Right lobe of liver (tissue), 4 donors: Measurements from ENCODE around the gene KIF23.

ENCODE experiments used
- POLR2A ChIP-seq: fragments of 450-650 bp; IDR thresholded peaks from one replicate; pipeline ENCODE4 v1.6.1; 2017; ENCODE audit warnings: antibody characterized with exemption, mild to moderate bottlenecking
- TF ChIP-seq, protein P1 (sequence below), 4 donors: fragments of 200-600 bp in 3 of 4; fragments of 450-650 bp in 1 of 4; IDR thresholded peaks; one replicate each; pipeline versions ENCODE4 v1.5.1 to v1.8.0; 2016 to 2022; ENCODE audit warnings: antibody characterized with exemption in 4 of 4, mild to moderate bottlenecking in 2 of 4
- donor health status: DM: no; HTN: no; CAD: no.
- donor health status: DM: no; HTN: no; CAD: no.
- donor health status: DM: no; HTN: yes; CAD: no.

GRCh38 chr15:69462030-69462492, 47.9 kb downstream of the KIF23 start:
- TF ChIP-seq, protein P1, sequence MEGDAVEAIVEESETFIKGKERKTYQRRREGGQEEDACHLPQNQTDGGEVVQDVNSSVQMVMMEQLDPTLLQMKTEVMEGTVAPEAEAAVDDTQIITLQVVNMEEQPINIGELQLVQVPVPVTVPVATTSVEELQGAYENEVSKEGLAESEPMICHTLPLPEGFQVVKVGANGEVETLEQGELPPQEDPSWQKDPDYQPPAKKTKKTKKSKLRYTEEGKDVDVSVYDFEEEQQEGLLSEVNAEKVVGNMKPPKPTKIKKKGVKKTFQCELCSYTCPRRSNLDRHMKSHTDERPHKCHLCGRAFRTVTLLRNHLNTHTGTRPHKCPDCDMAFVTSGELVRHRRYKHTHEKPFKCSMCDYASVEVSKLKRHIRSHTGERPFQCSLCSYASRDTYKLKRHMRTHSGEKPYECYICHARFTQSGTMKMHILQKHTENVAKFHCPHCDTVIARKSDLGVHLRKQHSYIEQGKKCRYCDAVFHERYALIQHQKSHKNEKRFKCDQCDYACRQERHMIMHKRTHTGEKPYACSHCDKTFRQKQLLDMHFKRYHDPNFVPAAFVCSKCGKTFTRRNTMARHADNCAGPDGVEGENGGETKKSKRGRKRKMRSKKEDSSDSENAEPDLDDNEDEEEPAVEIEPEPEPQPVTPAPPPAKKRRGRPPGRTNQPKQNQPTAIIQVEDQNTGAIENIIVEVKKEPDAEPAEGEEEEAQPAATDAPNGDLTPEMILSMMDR (IDR thresholded peaks at IDR 0.05): no peak
- TF ChIP-seq POLR2A: no peak
